Measurements from ENCODE around the gene IPPK. TPM values are rescaled to one million over a fixed set of nuclear protein-coding genes. Genes with fewer than 3 reads are reported as not detected.

Gene IPPK
- total RNA-seq, 8 experiments from 2014 or later: 5.5 to 22.3 (median 9.6) TPM

DNA sequence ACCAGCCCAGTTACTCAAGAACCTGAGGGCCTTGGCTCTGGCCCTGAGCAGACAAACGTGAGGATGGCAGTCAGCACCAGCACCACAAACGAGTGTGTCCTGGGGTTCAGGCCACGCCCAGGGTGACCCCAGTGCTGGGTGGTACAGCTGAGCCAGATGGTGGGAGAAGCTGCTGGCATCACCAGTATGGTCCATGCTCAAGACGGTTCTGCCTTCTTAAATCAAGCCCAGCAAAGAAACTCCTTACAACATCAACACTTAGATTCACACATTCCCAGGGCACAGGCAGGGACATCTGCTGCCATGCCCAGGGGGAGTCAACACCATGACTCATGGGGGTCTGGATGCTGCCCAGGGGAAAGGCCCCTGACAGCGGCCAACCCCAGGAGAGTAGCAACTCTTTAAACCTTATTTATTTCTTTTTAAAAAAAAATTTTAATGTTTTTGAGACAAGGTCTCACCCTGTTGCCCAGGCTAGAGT, 31.3 kb downstream of the IPPK start:
- no peaks in the 10 kb centered on the region for H3K4me1 ChIP-seq (replicated peaks in 1 of 2)
- no peak overlapping the region for H3K4me3 ChIP-seq
- in situ Hi-C loops (cut with MboI; ENCODE audit: low pct_unique_long_range_greater_than_20kb in 2 of 9, low sequenced_read_pairs in 9 of 9, unreplicated experiment in 9 of 9): loop anchor here in 7 of 9 experiments (10.0 to 25.0 kb wide), 6 partner anchors 301 to 504 kb away; partner anchors contain the start of genes CENPP (in 1 of the 7), IARS1 (in 1 of the 7) and NOL8 (in 1 of the 7)
- no peak overlapping the region for H3K27ac ChIP-seq
- WGBS, 10 experiments: 90 to 100% (median 100%) methylated on average over 1 to 2 of the region's 5 CpGs; no CpG with 5 or more reads in 7 of the 10 experiments
- no peak for ATAC-seq (replicated peaks in 6 of 8)

- in situ Hi-C loops (cut with MboI; ENCODE audit: low pct_unique_long_range_greater_than_20kb in 2 of 9, low sequenced_read_pairs in 9 of 9, unreplicated experiment in 9 of 9): loop anchor here in 7 of 9 experiments (10.0 to 25.0 kb wide), 6 partner anchors 301 to 503 kb away; partner anchors contain the start of genes CENPP (in 1 of the 7), IARS1 (in 1 of the 7) and NOL8 (in 1 of the 7)
- no peak for ATAC-seq (replicated peaks in 6 of 8)
- no peaks in the 10 kb centered on the region for H3K4me1 ChIP-seq (replicated peaks in 1 of 2)
- H3K27ac ChIP-seq: no peak overlapping the region
- no peak overlapping the region for H3K4me3 ChIP-seq
- 80 to 100% (median 93%) methylated on average over 1 to 4 of the region's 26 CpGs; no CpG with 5 or more reads in 5 of the 10 experiments for WGBS, 10 experiments
Observed at GRCh38 chr9:92637886-92638620, 31.9 kb downstream of the IPPK start.

DNA sequence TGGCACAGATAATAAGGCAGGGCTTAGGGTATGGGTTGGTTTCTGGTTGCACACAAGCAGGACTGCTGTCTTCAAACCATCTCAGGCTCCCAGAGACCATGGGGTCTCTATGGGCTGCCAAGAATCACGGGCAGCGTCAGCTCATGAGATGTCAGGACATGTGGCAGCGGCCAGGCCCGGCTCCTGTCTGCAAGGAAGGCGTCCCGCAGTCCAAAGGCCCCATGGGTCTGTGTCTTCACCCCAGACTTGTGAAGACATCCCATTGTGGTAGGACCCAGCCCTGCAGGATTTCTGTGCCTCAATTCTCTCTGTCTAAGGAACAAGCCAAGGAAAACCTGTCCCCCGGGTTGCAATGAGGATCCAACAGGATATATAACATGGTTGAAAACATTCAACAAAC, 32.6 kb downstream of the IPPK start:
- H3K4me3 ChIP-seq: no peak overlapping the region
- 60 to 100% (median 100%) methylated on average over 1 to 7 of the region's 7 CpGs; no CpG with 5 or more reads in 3 of the 10 experiments for WGBS, 10 experiments
- no peak overlapping the region for H3K27ac ChIP-seq
- in situ Hi-C loops (cut with MboI; ENCODE audit: low pct_unique_long_range_greater_than_20kb in 2 of 9, low sequenced_read_pairs in 9 of 9, unreplicated experiment in 9 of 9): loop anchor here in 7 of 9 experiments (10.0 to 25.0 kb wide), 6 partner anchors 300 to 503 kb away; partner anchors contain the start of genes CENPP (in 1 of the 7), IARS1 (in 1 of the 7) and NOL8 (in 1 of the 7)
- ATAC-seq (replicated peaks in 6 of 8): no peak
- no peaks in the 10 kb centered on the region for H3K4me1 ChIP-seq (replicated peaks in 1 of 2)

- no peak overlapping the region for H3K27ac ChIP-seq
- no peak for ATAC-seq (replicated peaks in 6 of 8)
- in situ Hi-C loops (cut with MboI; ENCODE audit: low pct_unique_long_range_greater_than_20kb in 2 of 9, low sequenced_read_pairs in 9 of 9, unreplicated experiment in 9 of 9): loop anchor here in 7 of 9 experiments (10.0 to 25.0 kb wide), 6 partner anchors 299 to 502 kb away; partner anchors contain the start of genes CENPP (in 1 of the 7), IARS1 (in 1 of the 7) and NOL8 (in 1 of the 7)
- H3K4me3 ChIP-seq: no peak overlapping the region
- H3K4me1 ChIP-seq (replicated peaks in 1 of 2): no peaks in the 10 kb centered on the region
- 60 to 100% (median 80%) methylated on average over 1 to 3 of the region's 3 CpGs; no CpG with 5 or more reads in 2 of the 10 experiments for WGBS, 10 experiments
Observed at GRCh38 chr9:92636627-92637026, 33.3 kb downstream of the IPPK start.

- Histone ChIP-seq H3K27ac (no peak overlapping the region), H3K4me1 (replicated peaks in 1 of 2) (no peaks in the 10 kb centered on the region), H3K4me3 (no peak overlapping the region)
- in situ Hi-C loops (cut with MboI; ENCODE audit: low pct_unique_long_range_greater_than_20kb in 2 of 9, low sequenced_read_pairs in 9 of 9, unreplicated experiment in 9 of 9): loop anchor here in 7 of 9 experiments (10.0 to 25.0 kb wide), 6 partner anchors 298 to 501 kb away; partner anchors contain the start of genes CENPP (in 1 of the 7), IARS1 (in 1 of the 7) and NOL8 (in 1 of the 7)
- WGBS, 10 experiments: 91 to 100% (median 97%) methylated on average over 1 to 4 of the region's 4 CpGs; no CpG with 5 or more reads in 6 of the 10 experiments
- ATAC-seq (replicated peaks in 6 of 8): no peak
Observed at GRCh38 chr9:92635760-92636159, 34.2 kb downstream of the IPPK start.

GRCh38 chr9:92634712-92635605, 35.0 kb downstream of the IPPK start:
- ATAC-seq (replicated peaks in 6 of 8): peak; percentile 80 to 94 (median 87)
- no peak overlapping the region for H3K27ac ChIP-seq
- H3K4me1 ChIP-seq (replicated peaks in 1 of 2): no peaks in the 10 kb centered on the region
- H3K4me3 ChIP-seq: no peak overlapping the region
- in situ Hi-C loops (cut with MboI; ENCODE audit: low pct_unique_long_range_greater_than_20kb in 2 of 9, low sequenced_read_pairs in 9 of 9, unreplicated experiment in 9 of 9): loop anchor here in 7 of 9 experiments (10.0 to 25.0 kb wide), 6 partner anchors 298 to 500 kb away; partner anchors contain the start of genes CENPP (in 1 of the 7), IARS1 (in 1 of the 7) and NOL8 (in 1 of the 7)
- WGBS, 10 experiments: 0 to 94% (median 60%) methylated on average over 1 to 15 of the region's 35 CpGs; no CpG with 5 or more reads in 2 of the 10 experiments

GRCh38 chr9:92633614-92634278, 36.2 kb downstream of the IPPK start:
- in situ Hi-C loops (cut with MboI; ENCODE audit: low pct_unique_long_range_greater_than_20kb in 2 of 9, low sequenced_read_pairs in 9 of 9, unreplicated experiment in 9 of 9): loop anchor here in 7 of 9 experiments (10.0 to 25.0 kb wide), 6 partner anchors 296 to 499 kb away; partner anchors contain the start of genes CENPP (in 1 of the 7), IARS1 (in 1 of the 7) and NOL8 (in 1 of the 7)
- Histone ChIP-seq H3K4me1 (replicated peaks in 1 of 2) (no peaks in the 10 kb centered on the region), H3K4me3 (no peak overlapping the region), H3K27ac (no peak overlapping the region)
- no peak for ATAC-seq (replicated peaks in 6 of 8)
- 40 to 100% (median 95%) methylated on average over 1 to 6 of the region's 9 CpGs; no CpG with 5 or more reads in 1 of the 10 experiments for WGBS, 10 experiments

GRCh38 chr9:92632641-92633040, 37.3 kb downstream of the IPPK start:
- in situ Hi-C loops (cut with MboI; ENCODE audit: low pct_unique_long_range_greater_than_20kb in 2 of 9, low sequenced_read_pairs in 9 of 9, unreplicated experiment in 9 of 9): loop anchor here in 7 of 9 experiments (10.0 to 25.0 kb wide), 6 partner anchors 295 to 498 kb away; partner anchors contain the start of genes CENPP (in 1 of the 7), IARS1 (in 1 of the 7) and NOL8 (in 1 of the 7)
- WGBS, 10 experiments: 80 to 100% (median 99%) methylated on average over 1 to 5 of the region's 5 CpGs; no CpG with 5 or more reads in 4 of the 10 experiments
- no peak overlapping the region for H3K4me3 ChIP-seq
- H3K4me1 ChIP-seq (replicated peaks in 1 of 2): no peaks in the 10 kb centered on the region
- ATAC-seq (replicated peaks in 6 of 8): no peak
- no peak overlapping the region for H3K27ac ChIP-seq

- ATAC-seq (replicated peaks in 6 of 8): no peak
- in situ Hi-C loops (cut with MboI; ENCODE audit: low pct_unique_long_range_greater_than_20kb in 2 of 9, low sequenced_read_pairs in 9 of 9, unreplicated experiment in 9 of 9): loop anchor here in 7 of 9 experiments (10.0 to 25.0 kb wide), 6 partner anchors 294 to 497 kb away; partner anchors contain the start of genes CENPP (in 1 of the 7), IARS1 (in 1 of the 7) and NOL8 (in 1 of the 7)
- Histone ChIP-seq H3K27ac (no peak overlapping the region), H3K4me3 (no peak overlapping the region), H3K4me1 (replicated peaks in 1 of 2) (no peaks in the 10 kb centered on the region)
- whole genome bisulfite sequencing, 10 experiments: 85 to 100% (median 96%) methylated on average over 2 to 9 of the region's 13 CpGs; no CpG with 5 or more reads in 3 of the 10 experiments
Observed at GRCh38 chr9:92631452-92632343, 38.2 kb downstream of the IPPK start.

DNA sequence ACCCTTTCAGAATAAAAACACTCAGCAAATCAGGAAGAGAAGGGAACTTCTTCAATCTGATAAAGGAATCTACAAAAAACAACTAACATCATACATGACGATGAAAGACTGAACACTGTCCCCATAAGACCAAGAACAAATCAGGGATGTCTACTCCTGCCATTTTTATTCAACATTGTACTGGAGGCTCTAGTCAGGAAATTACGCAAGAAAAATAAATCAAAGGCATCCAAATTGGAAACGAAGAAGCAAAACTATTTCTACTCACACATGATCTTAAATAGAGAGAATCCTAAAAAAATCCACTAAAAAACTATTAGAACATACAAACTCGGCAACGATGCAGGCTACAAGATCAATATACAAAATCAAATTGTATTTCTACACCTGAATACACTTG, 42.3 kb downstream of the IPPK start:
- H3K4me1 ChIP-seq (replicated peaks in 1 of 2): no peaks in the 10 kb centered on the region
- no peak overlapping the region for H3K27ac ChIP-seq
- in situ Hi-C loops (cut with MboI; ENCODE audit: low pct_unique_long_range_greater_than_20kb in 2 of 9, low sequenced_read_pairs in 9 of 9, unreplicated experiment in 9 of 9): loop anchor here in 5 of 9 experiments (25.0 kb wide), 4 partner anchors 290 to 490 kb away; partner anchors contain the start of genes CENPP (in 1 of the 5), IARS1 (in 1 of the 5) and NOL8 (in 1 of the 5)
- no peak overlapping the region for H3K4me3 ChIP-seq
- 31 to 100% (median 88%) methylated on average over 3 to 5 of the region's 5 CpGs for WGBS, 10 experiments
- no peak for ATAC-seq (replicated peaks in 6 of 8)

GRCh38 chr9:92626484-92626883, 43.4 kb downstream of the IPPK start:
- Histone ChIP-seq H3K27ac (no peak overlapping the region), H3K4me3 (no peak overlapping the region), H3K4me1 (replicated peaks in 1 of 2) (no peaks in the 10 kb centered on the region)
- in situ Hi-C loops (cut with MboI; ENCODE audit: low pct_unique_long_range_greater_than_20kb in 2 of 9, low sequenced_read_pairs in 9 of 9, unreplicated experiment in 9 of 9): loop anchor here in 5 of 9 experiments (25.0 kb wide), 4 partner anchors 289 to 489 kb away; partner anchors contain the start of genes CENPP (in 1 of the 5), IARS1 (in 1 of the 5) and NOL8 (in 1 of the 5)
- no peak for ATAC-seq (replicated peaks in 6 of 8)

All from motor neuron (in vitro differentiated cells).